Activated CD4-positive, CD25-positive, alpha-beta regulatory T cell treated with anti-CD3 and anti-CD28 coated beads, Interleukin-2, amount 50 U/mL, for 24 hours (primary cell): ENCODE measurements around the gene NCF2.
A peak's percentile ranks its signal among the peaks of the same experiment; 100 is the strongest.

Source experiments
- ATAC-seq, 2 donors: fragments of 150-1000 bp; cut with Tn5 transposase; one replicate each; pipeline ENCODE4 v1.10.0; 2021; ENCODE audit warnings: mild to moderate bottlenecking in 1 of 2, moderate library complexity in 1 of 2

Gene NCF2

GRCh38 chr1:183583466-183583865, 6.8 kb downstream of the NCF2 start:
- no peak for ATAC-seq

DNA sequence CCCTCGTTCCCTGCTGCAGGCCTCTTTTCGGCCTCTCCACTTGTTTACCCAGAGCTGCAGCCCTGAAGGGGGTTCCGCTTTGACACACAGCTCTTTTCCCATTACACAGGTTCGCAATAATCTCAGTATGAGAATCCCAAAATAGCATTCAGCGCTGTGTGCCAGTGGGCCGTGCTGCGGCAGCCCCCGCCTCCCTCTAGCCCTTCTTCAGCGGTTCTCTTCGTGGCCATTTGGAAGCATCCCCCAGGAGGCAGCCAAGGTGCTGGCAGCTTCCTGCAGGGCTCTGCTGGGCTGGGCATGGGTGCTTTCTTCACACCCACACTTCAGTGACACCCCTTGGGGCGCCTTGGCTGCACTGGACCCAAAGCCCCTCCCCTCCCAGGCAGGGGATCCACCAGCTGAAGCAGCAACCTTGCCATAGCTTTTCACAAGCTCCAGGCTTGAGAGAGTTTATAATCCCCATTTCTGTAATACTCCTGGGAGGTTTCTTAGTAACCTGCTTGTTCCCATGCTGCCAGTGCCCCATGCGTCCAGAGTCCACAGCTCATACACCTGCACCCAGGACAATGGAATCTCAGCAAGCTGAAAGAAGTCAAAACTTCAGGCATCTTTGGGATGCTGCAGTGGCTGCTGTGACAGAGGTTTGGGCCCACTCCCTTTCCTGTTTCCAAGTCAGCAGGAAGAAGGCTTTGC, 8.1 kb downstream of the NCF2 start:
- ATAC-seq = no peak

- ATAC-seq = no peak
Measured at GRCh38 chr1:183580281-183580682, 10.0 kb downstream of the NCF2 start.

DNA sequence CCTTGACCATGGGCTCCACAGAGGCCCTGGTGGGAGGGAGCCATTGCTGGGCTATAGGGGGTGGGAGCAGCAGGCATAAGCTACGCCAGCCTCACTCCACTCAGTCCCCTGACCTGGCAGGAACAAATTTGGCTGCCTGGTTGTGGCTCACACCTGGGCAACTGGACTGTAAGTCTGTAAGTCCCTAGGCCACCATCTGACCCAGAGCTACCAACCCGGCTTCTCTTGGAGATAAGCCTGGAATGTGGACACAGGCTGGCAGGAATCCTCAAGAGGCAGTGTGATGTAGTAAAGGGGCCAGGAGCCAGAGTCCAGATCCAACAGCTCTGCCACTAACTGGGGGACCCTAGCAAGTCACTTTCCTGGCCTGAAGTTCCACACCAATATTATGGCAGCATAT, 11.4 kb downstream of the NCF2 start:
- ATAC-seq = no peak

- no peak for ATAC-seq
Measured at GRCh38 chr1:183577897-183578465, 12.3 kb downstream of the NCF2 start.

GRCh38 chr1:183576537-183576936, 13.7 kb downstream of the NCF2 start:
- no peak for ATAC-seq

DNA sequence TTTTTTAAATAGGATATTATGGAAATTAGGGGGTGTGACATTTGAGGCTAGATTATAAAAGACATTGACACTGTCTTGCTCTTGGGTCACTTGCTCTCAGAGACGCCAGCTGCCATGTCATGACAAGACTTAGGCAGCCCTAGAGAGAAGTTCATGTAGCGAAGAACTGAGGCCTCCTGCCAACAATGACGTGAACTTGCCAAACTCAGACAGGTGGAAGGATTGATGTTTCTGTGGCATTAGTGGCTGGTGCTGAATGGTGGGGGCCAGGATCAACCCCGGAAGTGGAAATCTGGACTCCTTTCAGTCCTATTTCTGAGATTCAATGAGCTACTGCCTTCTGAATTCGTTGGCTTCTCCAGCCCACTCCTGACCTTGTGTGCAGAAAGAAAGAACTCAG, 14.7 kb downstream of the NCF2 start:
- no peak for ATAC-seq

DNA sequence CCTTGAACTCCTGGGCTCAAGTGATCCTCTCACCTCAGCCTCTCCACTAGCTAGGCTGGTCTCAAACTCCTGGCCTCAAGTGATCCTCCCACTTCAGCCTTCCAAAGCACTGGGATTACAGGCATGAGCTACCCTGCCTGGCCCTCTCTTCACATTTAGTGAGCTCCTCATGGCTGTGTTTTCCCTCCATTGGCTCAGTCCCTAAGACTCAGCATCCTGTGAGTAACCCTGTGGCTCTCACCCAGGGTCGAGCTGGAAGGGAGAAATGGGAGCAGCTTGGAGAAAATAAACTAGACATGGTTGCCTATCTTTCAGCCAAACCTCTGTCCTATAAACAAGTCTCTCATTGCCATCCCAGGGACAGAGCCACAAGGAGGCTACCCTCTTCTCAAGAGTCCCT, 17.5 kb downstream of the NCF2 start:
- ATAC-seq = no peak

DNA sequence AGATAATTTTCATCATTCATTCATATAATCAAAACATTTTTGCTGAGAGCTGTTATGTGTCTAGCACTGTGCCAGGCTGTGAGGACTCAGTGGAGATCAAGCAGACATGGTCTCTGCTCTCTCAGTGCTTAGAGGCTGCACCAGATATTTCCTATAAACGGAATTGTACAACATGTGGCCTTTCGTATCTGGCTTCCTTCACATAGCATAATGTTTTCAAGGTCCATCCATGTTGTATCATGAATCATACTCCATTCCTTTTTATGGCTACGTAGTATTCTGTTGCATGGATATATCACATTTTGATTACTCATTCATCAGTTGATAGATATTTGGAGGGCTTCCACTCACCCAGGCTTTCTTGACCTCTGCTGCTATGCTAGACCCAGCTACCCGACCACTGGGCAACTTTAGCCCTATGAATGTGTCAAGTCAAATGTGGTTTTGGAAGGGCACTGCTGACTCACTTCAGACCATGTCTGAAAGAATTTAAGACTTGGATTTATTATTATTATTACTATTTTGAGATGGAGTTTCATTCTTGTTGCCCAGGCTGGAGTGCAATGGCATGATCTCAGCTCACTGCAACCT, 18.5 kb downstream of the NCF2 start:
- ATAC-seq = no peak

GRCh38 chr1:183570451-183570850, 19.8 kb downstream of the NCF2 start:
- no peak for ATAC-seq

- ATAC-seq = no peak
Measured at GRCh38 chr1:183569801-183570200, 20.5 kb downstream of the NCF2 start.

GRCh38 chr1:183569141-183569540, 21.1 kb downstream of the NCF2 start:
- peak; percentile 27 to 33 for ATAC-seq

GRCh38 chr1:183568176-183569021, 21.9 kb downstream of the NCF2 start:
- no peak for ATAC-seq

DNA sequence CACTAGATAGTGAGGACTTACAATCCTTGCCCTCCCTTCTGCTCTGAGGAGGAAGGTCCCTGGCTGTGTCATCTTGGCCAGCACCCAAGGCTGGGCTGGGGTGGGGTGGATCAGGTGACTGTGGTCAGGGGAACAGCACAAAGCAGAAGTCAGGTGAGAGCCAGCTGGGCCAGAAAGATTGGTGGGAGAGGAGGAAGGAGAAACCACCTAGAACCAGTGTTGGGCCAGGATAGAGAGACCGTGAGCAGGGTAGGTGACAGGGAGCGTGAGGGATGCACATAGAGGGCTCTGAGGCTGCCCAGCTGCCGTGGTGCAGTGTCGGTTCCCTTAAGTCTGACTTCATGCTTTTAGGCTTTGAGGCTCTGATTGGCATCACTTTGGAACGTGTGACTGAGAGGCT, 22.7 kb downstream of the NCF2 start:
- peak in 1 of 2 donors; percentile 35 for ATAC-seq

DNA sequence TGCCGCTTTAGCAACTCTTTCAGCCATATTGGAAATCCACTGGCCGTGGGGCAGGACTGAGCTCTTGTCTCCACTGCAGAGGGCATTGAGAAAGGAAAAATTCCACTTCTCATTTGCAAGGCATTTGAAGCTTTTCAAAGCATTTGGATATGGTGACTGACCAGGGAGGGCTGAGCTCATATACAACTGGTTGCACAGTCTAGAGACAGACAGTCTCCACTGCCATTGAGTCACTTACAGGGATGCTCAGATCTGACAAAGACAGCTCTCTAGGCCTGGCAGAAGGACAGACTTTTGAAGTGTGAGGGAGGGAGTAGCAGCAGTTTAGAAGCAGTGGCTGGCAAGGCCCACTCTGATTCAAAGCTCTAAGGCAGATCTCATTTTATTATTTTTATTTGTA, 24.2 kb downstream of the NCF2 start:
- ATAC-seq = no peak

GRCh38 chr1:183565261-183565660, 25.0 kb downstream of the NCF2 start:
- ATAC-seq = no peak

DNA sequence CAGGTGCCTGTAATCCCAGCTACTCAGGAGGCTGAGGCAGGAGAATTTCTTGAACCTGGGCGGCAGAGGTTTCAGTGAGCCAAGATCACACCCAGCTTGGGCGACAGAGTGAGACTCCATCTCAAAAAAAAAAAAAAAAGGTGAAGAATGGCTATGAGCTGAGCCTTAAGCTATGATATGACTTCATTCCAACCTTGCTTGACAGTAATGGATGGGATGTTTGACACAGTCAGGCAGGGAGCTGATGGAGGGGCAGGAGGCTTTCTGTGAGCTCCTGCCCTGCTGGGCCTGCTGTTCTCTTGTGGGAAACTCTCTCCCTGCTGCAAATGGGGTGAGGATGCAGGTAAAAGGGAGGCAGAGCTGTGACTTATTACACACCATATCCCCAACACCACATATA, 27.6 kb downstream of the NCF2 start:
- no peak for ATAC-seq

DNA sequence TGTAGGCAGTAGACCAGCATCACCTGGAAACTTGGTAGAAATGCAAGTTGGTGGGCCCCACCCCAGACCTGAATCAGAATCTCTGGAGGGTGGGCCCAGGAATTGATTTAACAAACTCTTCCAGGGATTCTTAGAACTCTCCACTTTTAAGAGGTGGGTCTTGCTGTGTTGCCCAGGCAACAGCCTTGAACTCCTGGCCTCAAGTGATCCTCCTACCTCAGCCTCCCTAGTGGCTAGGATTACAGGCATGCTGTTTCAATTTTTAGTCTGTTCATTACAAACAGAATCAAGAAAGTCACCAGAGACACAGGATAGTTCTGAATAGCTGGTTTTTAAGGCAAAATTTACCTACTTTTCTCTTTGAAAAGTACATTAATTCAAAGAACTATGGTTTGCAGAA, 31.2 kb downstream of the NCF2 start:
- no peak for ATAC-seq

DNA sequence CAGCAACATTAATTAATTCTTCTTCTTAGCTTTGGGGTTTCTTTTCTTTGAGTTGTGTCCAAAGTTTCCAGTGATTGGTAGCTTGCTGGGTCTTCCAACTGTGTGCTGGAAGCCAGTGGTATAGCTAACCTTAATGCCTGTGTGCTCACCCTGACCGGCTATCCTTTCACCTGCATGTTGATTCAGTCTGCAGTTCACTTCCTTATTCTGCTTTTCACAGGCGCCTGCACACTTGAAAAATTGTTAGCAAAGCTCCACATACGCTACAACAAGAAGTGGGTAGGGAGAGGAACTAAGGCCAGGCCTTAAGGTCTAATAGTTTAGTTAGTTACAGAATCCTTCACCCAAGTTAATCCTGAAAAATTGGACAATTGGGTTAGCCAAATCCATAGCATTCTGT, 35.7 kb downstream of the NCF2 start:
- ATAC-seq = no peak

- ATAC-seq = no peak
Measured at GRCh38 chr1:183553764-183554163, 36.5 kb downstream of the NCF2 start.

DNA sequence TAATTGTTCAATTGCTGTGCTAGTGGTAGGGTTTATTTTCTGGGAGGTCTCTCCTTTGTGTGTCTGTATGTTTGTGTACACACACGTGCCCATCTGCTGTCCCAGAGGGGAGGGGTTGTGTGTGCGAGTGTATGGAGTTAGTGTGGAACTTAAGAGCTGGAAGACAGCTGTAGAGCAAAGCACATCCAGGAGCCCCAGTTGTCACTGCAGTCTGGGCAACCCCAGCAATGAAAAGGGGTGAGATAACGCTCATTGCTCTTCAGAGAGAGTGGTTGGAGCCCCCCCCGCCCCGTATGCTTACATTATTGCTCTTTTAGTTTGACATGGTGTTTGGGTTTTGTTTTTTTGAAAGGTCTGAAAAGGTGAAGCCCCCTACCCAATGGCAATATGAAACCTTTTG, 36.9 kb downstream of the NCF2 start:
- no peak for ATAC-seq

DNA sequence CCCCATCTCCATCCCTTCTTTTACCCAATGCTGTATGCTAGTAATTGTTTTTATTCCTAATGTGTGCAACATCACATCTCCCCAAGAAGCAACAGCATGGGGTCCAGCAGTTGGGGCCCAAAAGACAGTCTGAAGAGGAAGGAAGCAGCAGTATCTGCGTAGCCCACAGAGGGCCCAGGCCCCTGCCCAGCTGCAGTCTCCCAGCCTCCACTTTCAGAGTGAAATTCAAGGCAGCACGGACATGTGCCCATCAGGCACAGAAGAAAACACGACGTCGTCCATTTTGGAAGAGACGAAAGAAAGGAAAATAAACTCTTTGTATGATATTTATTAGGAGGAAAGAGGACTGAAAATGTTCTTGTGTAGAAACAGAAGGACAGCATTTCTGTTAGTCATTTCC, 37.4 kb downstream of the NCF2 start:
- no peak for ATAC-seq

DNA sequence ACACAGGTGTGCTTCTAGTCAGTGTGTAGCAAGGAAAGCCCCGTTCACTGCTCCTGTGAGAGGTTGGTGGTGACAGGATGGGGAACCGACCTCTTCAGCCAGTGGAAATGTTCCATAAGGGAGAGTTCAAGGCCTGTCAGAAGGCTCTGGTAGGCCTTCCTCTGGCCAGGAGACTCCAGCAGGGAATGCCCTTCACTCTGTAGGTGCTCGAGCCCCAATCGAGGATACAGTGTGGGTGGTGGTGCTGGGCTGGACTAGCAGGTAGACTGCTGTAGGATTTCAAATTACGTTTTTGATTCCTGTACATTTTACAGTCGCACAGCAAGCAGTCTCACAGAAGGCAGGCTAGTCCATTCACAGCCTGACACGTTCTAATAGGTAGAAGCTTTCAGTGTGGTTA, 37.8 kb downstream of the NCF2 start:
- no peak for ATAC-seq

- no peak for ATAC-seq
Measured at GRCh38 chr1:183551924-183552323, 38.3 kb downstream of the NCF2 start.
